Stomach (tissue), 9 donors: Measurements from ENCODE around the gene CUEDC1. TPM values are rescaled to one million over a fixed set of nuclear protein-coding genes. Genes with fewer than 3 reads are reported as not detected.

Experiments used
- DNase-seq, 2 donors: peaks; one replicate each; pipeline versions ENCODE4 v3.0.0 to v3.0.0-alpha.2; 2013 to 2019
- H3K27ac ChIP-seq, 5 donors: fragments of 200-600 bp in 4 of 5; sonication (generic) in 4 of 5; one replicate each; pipeline ENCODE4 v1.5.1; 2013 to 2019; ENCODE audit warnings: mild to moderate bottlenecking in 1 of 5, moderate library complexity in 1 of 5
- H3K27me3 ChIP-seq, 3 donors: fragments of 200-600 bp; sonication (generic); one replicate each; pipeline ENCODE4 v1.5.1; 2017 to 2019; ENCODE audit warnings: mixed run types in 1 of 3
- H3K36me3 ChIP-seq, 4 donors: fragments of 200-600 bp; sonication (generic); 1 replicate in 3 of 4; 2 replicates in 1 of 4; pipeline ENCODE4 v1.5.1; 2016 to 2019
- H3K4me1 ChIP-seq, 4 donors: fragments of 200-600 bp; sonication (generic); one replicate each; pipeline ENCODE4 v1.5.1; 2016 to 2019
- H3K4me3 ChIP-seq, 4 donors: fragments of 200-600 bp; sonication (generic) in 3 of 4; one replicate each; pipeline ENCODE4 v1.5.1; 2016 to 2019; ENCODE audit warnings: mild to moderate bottlenecking in 1 of 4
- H3K9me3 ChIP-seq, 4 donors: fragments of 200-600 bp; sonication (generic); one replicate each; pipeline ENCODE4 v1.5.1; 2016 to 2019
- EP300 ChIP-seq: sonication (generic); formaldehyde crosslinking; IDR thresholded peaks from one replicate; pipeline ENCODE4 v1.6.1; 2017; ENCODE audit warnings: antibody characterized with exemption
- POLR2A ChIP-seq, 4 donors: fragments of 450-650 bp; IDR thresholded peaks; one replicate each; pipeline ENCODE4 v1.6.1; 2016; ENCODE audit warnings: antibody characterized with exemption in 4 of 4, control low read depth in 2 of 4, mild to moderate bottlenecking in 1 of 4, moderate library complexity in 1 of 4
- POLR2AphosphoS5 ChIP-seq, 3 donors: sonication (generic); formaldehyde crosslinking; IDR thresholded peaks; one replicate each; pipeline ENCODE4 v1.6.1; 2016; ENCODE audit warnings: antibody characterized with exemption in 3 of 3
- WGBS, 5 donors: extraction: QIAGEN DNeasy Blood & Tissue Kit in 3 of 5; methylation state at CpG; one replicate each; pipeline versions ENCODE4 v1.1.5 to v1.1.7; 2013 to 2018; 5-methylcytosine and 5-hydroxymethylcytosine counted together
- intact Hi-C: fragments of 100-400 bp; cut with DNase I; formaldehyde crosslinking; loops from one replicate; pipeline ENCODE4 v1.15.1; 2023; ENCODE audit warnings: low total_unique reads
- polyA plus RNA-seq, 3 donors: library from polyadenylated mRNA; stranded (reverse); fragments of 200-250 nt; gene quantifications; one replicate each; pipeline ENCODE4 v1.2.3, GENCODE V29; 2013
- total RNA-seq, 5 donors: library from RNA; depleted of rRNA; stranded (reverse); fragments of >200 nt; gene quantifications; one replicate each; pipeline versions ENCODE4 v1.1.0 to v1.2.3, GENCODE V29; 2014 to 2016
- TF ChIP-seq, protein P1 (sequence below), 7 experiments: fragments of 450-650 bp in 4 of 7; fragments of 200-600 bp in 3 of 7; sonication (generic) in 3 of 7; IDR thresholded peaks; one replicate each; pipeline ENCODE4 v1.5.1; 2016 to 2019; ENCODE audit warnings: antibody characterized with exemption in 7 of 7, control low read depth in 2 of 7, mild to moderate bottlenecking in 1 of 7
- donor health status: healthy with polysubstance abuse.
- donor health status: Bipolar disorder and iron deficiency.
- donor health status: healthy.

Gene CUEDC1
- total and polyA plus RNA-seq, 8 donors: 10.5 to 111 (median 21.7) TPM

DNA sequence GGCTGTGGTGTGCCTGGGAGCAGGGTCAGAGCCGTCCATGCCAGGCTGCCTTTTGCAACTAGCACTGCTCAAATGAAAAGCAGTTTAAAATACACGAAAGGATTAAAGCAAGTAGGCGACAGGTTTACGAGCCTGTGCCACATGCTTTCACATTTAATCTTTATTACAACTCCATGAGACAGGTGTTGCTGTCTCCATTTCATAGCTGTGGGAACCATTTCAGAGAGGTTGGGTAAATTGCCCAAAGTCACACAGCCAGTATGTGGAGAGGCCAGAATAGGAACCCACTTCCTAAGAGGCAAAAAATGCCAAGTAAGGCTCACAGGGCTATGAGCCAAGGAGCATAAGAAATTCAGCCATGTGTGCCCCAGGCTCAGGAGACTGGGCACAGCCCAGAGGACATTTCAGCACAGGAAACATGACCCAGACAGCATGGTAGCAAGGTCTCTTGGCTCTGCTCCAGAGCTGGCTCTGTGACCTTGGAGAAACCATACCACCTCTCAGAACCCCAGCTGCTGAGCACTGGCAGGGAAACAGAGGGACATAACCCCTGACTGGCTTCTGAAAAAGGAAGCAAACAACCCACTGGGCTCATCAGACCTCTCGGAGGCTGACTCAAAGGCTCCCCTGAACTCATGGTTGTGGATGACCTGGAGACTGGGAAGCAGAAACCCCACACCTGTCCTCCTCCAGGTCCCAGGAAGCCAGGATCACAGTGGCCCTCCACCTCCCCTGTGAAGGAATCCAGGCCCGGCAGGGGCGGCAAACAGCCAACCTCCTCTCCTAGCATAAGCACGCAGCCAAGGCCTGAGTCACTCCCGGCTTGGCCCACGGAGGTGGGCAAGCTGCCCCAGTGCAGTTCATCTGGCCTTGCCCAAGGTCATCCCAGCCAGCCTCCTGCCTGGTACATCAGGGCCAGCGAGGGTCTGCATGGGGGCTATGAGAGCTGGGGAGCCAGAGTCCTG, 65.0 kb downstream of the CUEDC1 start:
- Histone ChIP-seq H3K27ac (peak overlapping the region; percentile 63 to 95 (median 81)), H3K27me3 (no peaks in the 10 kb centered on the region), H3K4me1 (peaks cover 53 to 72% (median 65%) of the 10 kb centered on the region in 4 donors), H3K4me3 (no peak overlapping the region), H3K9me3 (no peaks in the 10 kb centered on the region), H3K36me3 (peaks cover under 1 to 5% (median 4%) of the 10 kb centered on the region in 4 donors)
- intact Hi-C loops: loop anchor here (10.0 kb wide), 1 partner anchor 65 kb away; the partner anchor contains the start of gene CUEDC1
- DNase-seq: peak; percentile 76 to 83
- 46 to 59% (median 57%) methylated on average over 7 to 11 of the region's 11 CpGs for WGBS, 5 donors
- TF ChIP-seq, protein P1, sequence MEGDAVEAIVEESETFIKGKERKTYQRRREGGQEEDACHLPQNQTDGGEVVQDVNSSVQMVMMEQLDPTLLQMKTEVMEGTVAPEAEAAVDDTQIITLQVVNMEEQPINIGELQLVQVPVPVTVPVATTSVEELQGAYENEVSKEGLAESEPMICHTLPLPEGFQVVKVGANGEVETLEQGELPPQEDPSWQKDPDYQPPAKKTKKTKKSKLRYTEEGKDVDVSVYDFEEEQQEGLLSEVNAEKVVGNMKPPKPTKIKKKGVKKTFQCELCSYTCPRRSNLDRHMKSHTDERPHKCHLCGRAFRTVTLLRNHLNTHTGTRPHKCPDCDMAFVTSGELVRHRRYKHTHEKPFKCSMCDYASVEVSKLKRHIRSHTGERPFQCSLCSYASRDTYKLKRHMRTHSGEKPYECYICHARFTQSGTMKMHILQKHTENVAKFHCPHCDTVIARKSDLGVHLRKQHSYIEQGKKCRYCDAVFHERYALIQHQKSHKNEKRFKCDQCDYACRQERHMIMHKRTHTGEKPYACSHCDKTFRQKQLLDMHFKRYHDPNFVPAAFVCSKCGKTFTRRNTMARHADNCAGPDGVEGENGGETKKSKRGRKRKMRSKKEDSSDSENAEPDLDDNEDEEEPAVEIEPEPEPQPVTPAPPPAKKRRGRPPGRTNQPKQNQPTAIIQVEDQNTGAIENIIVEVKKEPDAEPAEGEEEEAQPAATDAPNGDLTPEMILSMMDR (IDR thresholded peaks at IDR 0.05): no peak
- TF ChIP-seq POLR2AphosphoS5 (IDR thresholded peaks at IDR 0.05) (peak; percentile 24 to 66 (median 52)), EP300 (peak; percentile 25)

DNA sequence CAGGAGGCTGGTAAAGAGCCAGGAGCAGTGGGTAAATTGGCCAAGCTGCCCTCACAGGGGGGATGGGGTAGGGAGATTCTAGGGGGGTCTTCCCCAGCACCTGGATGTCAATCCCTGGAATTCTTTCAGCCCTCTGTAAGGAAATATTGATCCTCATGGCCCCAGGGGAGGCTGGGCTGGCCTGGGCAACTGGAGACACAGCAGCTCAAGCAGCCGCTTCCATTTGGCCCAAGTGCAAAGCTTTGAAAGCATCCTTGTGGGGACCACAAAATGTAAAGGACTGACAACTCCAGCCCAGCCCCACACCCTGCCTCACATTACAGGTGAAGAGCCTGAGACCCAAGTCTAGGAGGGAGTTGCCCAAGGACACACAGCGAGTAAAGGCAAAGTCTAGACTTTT, 66.0 kb downstream of the CUEDC1 start:
- 85 to 100% (median 93%) methylated on average over 1 to 2 of the region's 2 CpGs for WGBS, 5 donors
- Histone ChIP-seq H3K4me1 (peaks cover 45 to 63% (median 56%) of the 10 kb centered on the region in 4 donors), H3K27ac (peak overlapping the region in 4 of 5 donors; percentile 66 to 95 (median 86)), H3K36me3 (peaks cover 9 to 14% (median 13%) of the 10 kb centered on the region in 4 donors), H3K27me3 (no peaks in the 10 kb centered on the region), H3K4me3 (no peak overlapping the region), H3K9me3 (no peaks in the 10 kb centered on the region)
- no peak for TF ChIP-seq EP300
- no peak for TF ChIP-seq POLR2A (IDR thresholded peaks at IDR 0.05)
- TF ChIP-seq, protein P1 (IDR thresholded peaks at IDR 0.05): no peak
- no peak for TF ChIP-seq POLR2AphosphoS5 (IDR thresholded peaks at IDR 0.05)
- intact Hi-C loops: no loop called here
- DNase-seq: no peak

DNA sequence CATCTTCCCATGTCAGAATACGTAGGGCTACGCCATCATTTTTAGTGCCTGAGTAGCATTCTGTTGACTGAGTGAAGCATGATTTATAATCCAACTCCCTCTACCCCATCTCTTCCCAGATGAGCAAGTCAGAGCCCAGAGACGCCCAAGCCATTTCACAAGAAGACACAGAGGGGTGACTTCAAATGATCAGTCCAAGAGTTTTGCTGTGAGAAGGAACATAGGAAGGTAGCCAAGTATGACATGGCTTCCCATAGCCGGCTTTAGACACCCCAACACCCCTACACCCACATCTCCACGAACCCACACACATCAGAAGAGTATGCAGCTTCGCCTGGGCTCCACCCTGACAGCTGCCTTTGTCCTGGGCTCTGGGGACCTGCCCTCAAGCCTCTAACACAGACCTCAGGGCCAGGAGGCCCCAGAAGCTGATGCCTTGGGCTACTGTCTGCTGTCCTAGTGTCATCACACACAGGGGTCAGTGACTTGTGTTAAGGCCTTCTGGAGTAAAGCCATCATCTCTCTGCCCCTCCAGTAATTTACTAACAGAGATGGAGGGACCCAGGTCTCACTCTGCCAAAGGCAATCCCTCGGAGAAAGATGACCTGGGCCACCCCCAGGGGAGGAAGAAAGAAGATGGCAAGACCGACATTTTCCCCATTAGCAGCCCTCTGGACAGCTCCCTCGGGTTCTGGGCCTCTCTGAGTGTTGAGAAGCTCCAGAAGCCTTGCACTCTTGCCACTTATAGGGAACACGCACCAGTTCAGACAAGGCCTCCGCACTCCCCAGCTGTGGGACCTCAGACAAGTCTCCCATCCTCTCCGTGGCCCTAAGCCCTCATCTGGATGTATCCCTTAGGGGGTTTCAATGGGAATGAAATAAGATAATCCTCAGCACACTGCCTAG, 66.6 kb downstream of the CUEDC1 start:
- 66 to 90% (median 86%) methylated on average over 9 to 12 of the region's 12 CpGs for WGBS, 5 donors
- no peak for TF ChIP-seq EP300
- intact Hi-C loops: no loop called here
- Histone ChIP-seq H3K4me1 (peaks cover 38 to 56% (median 49%) of the 10 kb centered on the region in 4 donors), H3K4me3 (no peak overlapping the region), H3K27me3 (no peaks in the 10 kb centered on the region), H3K9me3 (no peaks in the 10 kb centered on the region), H3K36me3 (peaks cover 9 to 19% (median 17%) of the 10 kb centered on the region in 4 donors), H3K27ac (peak overlapping the region in 4 of 5 donors; percentile 66 to 95 (median 86))
- peak in 1 of 2 donors; percentile 7 for DNase-seq

DNA sequence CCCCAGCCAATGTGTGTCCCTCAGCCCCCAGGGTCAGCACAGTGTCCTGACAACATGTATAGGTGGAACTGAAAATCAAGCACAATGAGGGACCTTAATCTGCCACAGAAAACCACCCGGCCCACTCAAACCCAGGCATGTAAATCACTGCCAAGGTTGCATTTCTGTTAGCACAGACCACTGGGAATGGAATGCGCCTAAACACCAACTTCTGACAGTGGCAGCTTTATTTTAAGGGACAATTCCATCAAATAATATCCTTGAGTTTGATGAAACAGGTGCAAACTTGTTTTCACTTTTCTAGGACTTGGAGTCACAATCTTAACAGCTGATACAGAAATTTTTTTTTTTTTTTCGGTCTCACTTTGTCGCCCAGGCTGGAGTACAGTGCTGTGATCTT, 68.1 kb downstream of the CUEDC1 start:
- H3K9me3 ChIP-seq: no peaks in the 10 kb centered on the region
- WGBS, 5 donors: 82 to 96% (median 91%) methylated on average over 4 of the region's 4 CpGs
- peaks cover 9 to 29% (median 26%) of the 10 kb centered on the region in 4 donors for H3K36me3 ChIP-seq
- peaks cover 24 to 45% (median 37%) of the 10 kb centered on the region in 4 donors for H3K4me1 ChIP-seq
- no peak overlapping the region for H3K27ac ChIP-seq
- intact Hi-C loops: no loop called here
- no peak for TF ChIP-seq EP300
- TF ChIP-seq POLR2AphosphoS5 (IDR thresholded peaks at IDR 0.05): no peak
- TF ChIP-seq, protein P1 (IDR thresholded peaks at IDR 0.05): no peak
- no peak for TF ChIP-seq POLR2A (IDR thresholded peaks at IDR 0.05)
- H3K27me3 ChIP-seq: no peaks in the 10 kb centered on the region
- DNase-seq: no peak
- no peak overlapping the region for H3K4me3 ChIP-seq
